HG03097 (cell line): ENCODE data around the gene PDE1C.
A peak's percentile ranks its signal among the peaks of the same experiment; 100 is the strongest.

Source experiments
- ATAC-seq: cut with Tn5 transposase; IDR thresholded peaks from one replicate; pipeline ENCODE4 v1.9.1; 2021; ENCODE audit not compliant: unreplicated experiment, low FRiP score

Gene PDE1C

GRCh38 chr7:31906479-31907171 lies 163.6 kb downstream of the PDE1C start:
- ATAC-seq, result no peak

- no peak for ATAC-seq
Measured at GRCh38 chr7:31903962-31904361, 166.2 kb downstream of the PDE1C start.

GRCh38 chr7:31899356-31899927 lies 170.8 kb downstream of the PDE1C start:
- ATAC-seq, result no peak

GRCh38 chr7:31896925-31897324 lies 173.3 kb downstream of the PDE1C start:
- no peak for ATAC-seq

- no peak for ATAC-seq
Measured at GRCh38 chr7:31894308-31894707, 175.9 kb downstream of the PDE1C start.

- ATAC-seq, result no peak
Measured at GRCh38 chr7:31893365-31893764, 176.8 kb downstream of the PDE1C start.

GRCh38 chr7:31892099-31892829 lies 177.9 kb downstream of the PDE1C start:
- ATAC-seq, result peak; percentile 83

GRCh38 chr7:31890766-31891165 lies 179.4 kb downstream of the PDE1C start:
- no peak for ATAC-seq

GRCh38 chr7:31890198-31890597 lies 180.0 kb downstream of the PDE1C start:
- ATAC-seq, result no peak

GRCh38 chr7:31887006-31887405 lies 183.2 kb downstream of the PDE1C start:
- no peak for ATAC-seq

GRCh38 chr7:31885171-31885570 lies 185.0 kb downstream of the PDE1C start:
- ATAC-seq, result no peak

- ATAC-seq, result peak; percentile 89
Measured at GRCh38 chr7:31883761-31884164, 186.4 kb downstream of the PDE1C start.

- ATAC-seq, result no peak
Measured at GRCh38 chr7:31882187-31882586, 188.0 kb downstream of the PDE1C start.

GRCh38 chr7:31878875-31879274 lies 191.3 kb downstream of the PDE1C start:
- no peak for ATAC-seq

GRCh38 chr7:31875424-31875823 lies 194.8 kb downstream of the PDE1C start:
- ATAC-seq, result no peak

GRCh38 chr7:31874631-31875386 lies 195.4 kb downstream of the PDE1C start:
- ATAC-seq, result no peak

- peak; percentile 86 for ATAC-seq
Measured at GRCh38 chr7:31873816-31874597, 196.2 kb downstream of the PDE1C start.

GRCh38 chr7:31872545-31873370 lies 197.4 kb downstream of the PDE1C start:
- no peak for ATAC-seq

GRCh38 chr7:31864646-31865045 lies 205.6 kb downstream of the PDE1C start:
- no peak for ATAC-seq
